CD4-positive, alpha-beta T cell treated with Interleukin-6 for 4 hours (primary cell): ENCODE results near the gene CIBAR2.

Source experiments
- DNase-seq: peaks from one replicate; pipeline ENCODE4 v3.0.0-alpha.2; 2020; ENCODE audit warnings: mixed read lengths

The CIBAR2 gene

DNA sequence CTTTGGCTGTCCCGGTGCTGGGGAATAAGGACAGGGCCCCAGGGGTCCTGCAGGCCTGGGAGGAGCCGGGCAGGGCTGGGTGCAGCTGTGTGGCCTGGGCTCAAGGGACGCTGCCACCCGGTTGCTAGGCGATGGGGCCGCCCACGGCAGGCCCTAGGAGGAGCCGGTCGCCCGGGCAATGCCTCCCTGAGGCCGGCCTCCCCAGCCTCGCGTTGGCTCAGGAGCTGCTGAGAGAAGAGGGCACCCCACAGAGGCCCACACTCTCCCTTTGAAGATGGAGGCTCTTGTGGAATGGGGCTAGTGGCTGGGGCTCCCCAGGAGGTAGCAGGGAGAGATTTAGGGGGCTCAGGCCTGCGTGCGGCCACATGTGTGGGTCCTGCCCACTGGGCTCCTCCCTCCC is at the start of gene CIBAR2:
Gene CIBAR2 (minus strand): TSS at position 109 of the 400 bp plus-strand sequence. CDS start 120 bp downstream, outside the sequence.
- no peak for DNase-seq

DNA sequence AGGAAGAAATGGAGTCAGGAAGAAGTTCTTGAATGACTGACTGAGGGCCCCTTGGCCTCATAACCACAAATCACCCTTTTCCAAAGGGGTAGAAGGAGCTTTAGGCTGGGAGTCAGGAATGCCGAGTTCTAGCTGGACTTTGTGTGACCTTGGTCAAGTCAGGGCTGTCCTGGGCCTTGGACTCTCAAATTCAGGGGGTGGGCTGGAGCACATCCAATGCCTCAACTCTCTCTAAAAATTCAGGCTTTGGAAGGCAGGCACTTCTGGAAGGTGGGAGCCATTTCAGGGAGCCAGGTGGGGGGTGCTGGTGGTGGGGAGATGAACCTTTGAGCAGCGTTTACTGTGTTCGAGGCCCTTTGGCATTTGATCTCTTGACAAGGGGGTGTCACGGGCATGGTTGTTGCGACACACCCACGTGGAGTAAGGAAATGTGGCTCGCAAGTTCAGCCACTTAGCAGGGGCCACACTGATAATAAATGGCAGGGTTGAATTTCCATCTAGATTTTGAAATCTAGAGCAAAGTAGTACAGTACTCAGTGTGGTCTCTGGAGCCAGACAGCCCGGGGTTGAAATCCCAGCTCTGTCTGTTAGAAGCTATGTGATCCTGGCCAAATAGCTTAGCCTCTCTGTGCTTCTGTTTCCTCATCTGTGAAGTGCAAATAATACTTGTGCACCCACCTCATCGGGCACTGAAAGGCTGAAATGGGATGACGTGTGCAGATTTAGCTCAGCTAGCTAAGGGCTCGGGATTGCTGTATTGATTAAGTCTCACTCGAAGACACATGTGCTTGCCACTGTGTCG is 47.1 kb upstream of the CIBAR2 start:
- DNase-seq: no peak

DNA sequence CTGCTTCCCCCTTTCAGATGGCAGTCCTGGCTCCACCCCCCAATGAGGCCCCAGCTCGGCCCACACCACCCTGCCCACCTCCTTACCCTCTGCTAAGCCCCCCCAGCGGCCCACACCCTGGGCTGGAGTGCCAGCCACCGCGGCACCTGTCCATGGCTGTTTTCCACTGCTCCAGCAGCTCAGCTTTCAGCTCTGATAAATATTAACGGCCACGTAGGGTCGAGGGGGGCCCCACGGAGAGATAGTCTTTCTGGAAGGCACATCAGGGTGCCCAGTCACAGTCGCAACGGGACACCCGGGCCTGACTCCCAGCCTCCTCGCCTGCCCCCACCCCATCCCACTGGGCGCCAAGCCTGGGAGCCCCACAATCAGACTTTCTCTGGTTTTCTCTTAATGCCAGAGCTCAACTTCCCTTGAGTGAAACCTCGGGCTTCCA is 46.5 kb upstream of the CIBAR2 start:
- DNase-seq: no peak

DNA sequence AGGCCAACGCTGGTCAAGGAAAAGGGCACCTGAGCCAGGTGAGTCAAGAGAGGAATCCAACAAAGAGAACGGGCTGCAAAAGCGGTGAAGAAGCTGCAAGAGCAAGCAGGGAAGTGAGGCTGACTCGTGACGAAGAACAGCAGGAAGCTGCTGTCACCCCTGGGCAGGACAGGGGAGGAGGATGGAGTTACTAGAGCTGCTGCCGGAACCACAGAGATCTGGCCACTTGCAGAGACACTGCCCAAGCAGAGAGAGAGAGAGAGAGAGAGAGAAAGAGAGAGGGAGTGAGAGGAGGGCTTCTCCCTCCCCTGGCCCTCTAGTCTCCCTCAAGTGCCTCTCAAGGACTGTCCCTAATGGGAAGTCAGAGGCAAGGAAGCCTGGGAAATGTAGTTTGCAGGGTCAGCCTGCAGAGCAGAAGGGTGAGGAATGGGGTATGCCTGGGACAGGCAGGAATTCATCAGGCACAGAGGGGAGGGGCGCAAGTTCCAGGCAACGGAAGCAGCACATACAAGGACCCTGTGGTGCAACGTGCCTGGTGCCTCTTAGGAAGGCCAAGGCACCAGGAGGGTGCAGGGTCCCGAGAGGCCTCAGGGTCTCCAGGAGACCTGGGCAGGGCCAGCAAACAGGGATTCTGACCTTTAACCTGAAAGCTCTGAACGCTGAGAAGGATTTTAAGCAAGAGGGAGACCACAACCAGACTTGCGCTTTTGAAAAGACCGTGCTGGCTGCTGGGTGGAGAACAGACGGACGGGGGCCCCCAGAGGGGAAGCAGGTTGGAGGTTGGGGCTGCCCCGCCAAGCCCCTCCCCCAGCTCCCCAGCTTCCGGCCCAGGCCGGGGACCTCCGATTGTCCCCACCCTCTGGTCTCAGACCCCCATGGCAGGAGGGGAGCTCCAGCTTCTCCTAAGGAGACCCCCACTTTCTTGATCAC is 45.8 kb upstream of the CIBAR2 start:
- peak; percentile 50 for DNase-seq

DNA sequence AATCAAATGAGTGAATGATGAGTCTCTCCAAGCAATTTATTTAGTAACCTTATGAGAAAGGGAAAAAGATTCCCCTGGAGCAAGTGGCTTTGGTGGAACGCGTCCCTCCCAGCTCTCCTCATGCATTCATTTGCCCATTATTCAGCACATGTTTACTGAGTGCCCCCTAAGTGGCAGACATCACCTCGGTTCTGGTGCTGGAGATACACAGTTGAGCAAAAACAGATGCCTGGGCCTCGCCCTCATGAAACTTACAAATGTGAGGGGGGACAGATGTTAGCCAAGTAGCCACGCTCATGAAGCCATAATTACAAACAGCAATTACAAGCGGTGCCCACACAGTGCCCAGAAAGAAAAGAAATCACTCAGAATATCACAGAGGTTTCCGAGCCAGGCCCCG is 45.1 kb upstream of the CIBAR2 start:
- no peak for DNase-seq

DNA sequence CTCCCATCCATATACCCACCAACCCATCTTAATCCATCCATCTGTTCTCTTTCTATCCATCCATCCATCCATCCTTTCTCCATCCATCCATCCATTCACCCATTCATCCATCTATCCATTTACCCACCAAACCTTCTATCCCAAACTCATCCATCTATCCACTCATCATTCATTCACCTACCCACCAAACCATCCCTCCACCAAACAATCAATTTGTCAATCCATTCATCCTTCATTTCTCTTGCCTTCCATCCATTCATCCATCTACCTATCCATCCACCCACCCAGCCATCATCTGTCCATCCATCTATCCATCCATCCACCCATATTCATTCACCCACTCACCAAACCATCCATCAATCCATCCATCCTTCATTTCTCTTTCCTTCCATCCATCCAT is 44.6 kb upstream of the CIBAR2 start:
- no peak for DNase-seq

DNA sequence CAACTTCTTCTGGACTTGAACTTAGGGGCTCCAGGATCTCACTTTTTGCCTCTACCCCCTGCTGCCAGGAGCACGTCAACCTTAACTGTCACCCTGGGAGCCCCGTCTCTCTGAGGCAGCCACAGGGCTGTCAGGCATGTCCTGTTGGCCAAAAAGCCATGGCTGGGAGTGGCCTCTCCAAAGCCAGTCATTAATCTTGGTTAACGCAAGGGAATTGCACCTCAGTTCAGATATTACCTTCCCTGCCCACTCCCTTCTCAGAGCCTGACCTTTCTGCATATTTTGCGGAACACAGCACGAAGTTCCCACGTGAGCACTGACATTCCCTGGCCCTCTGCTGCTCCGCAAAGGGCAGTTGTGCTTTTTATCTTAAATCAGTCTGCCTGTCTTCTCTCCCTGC is 44.2 kb upstream of the CIBAR2 start:
- no peak for DNase-seq

DNA sequence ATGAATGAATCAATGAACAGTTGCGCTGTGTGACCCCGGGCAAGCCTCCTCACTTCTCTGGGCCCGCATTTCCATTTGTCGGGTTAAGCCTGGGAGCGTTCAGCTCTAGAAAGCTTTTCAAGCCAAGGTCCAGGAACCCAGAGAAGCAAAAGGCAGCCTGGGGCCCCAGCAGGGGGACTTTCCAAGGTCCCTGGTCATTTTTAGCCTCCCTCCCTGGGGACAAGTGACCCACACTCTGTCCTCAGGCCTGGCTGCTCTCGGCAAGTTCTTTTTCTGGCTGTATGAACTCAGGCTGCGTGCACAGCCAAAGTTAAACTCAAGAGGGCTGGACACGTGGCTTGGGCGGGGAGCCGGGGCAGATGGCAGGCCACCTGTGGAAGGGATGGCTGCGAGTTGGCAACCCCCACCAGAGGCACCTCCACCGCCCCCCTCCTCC is 41.4 kb upstream of the CIBAR2 start:
- DNase-seq: no peak

DNA sequence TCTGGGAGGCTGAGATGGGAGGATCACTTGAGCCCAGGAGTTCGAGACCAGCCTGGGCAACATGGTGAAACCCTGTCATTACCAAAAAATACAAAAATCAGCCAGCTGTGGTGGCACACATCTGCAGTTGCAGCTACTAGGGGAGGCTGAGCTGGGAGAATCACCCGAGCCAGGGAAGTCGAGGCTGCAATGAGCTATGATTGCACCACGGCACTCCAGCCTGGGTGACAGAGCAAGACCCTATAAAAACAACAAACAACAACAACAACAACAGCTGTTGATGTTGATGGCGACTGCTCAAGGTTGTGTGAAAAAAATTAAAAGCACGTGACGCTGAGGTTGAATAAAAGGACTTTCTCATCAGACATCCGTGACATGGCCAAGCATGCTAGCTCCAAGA is 40.8 kb upstream of the CIBAR2 start:
- no peak for DNase-seq

DNA sequence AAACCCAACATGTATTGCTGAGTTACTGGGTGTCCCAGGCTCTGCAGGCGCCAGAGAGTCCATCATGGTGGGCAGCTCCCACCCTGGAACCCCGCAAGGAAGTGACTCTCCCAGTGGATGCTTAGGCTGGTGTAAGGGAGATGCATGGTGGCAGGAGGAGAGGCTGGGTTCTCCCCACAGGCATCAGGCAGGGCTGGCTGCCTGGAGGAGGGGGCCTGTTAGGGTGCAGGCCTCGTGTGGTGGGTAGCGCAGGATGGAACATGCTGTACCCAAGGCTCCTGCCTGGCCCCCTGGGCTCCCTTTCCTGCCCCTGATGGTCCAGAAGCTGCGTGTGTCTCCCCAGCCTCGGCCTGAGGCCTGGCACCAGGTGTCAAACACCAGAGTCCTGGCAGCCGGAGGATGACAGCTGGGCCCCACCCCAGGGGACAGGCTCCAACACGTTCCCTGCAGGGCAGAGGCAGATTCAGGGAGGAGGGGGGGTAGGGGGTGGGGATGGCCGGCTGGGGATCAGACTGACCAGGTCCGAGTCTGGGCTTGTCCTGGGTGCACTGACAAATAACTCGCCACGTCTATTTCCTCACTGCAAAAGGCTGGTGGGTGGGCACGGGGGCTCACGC is 40.2 kb upstream of the CIBAR2 start:
- DNase-seq: no peak

DNA sequence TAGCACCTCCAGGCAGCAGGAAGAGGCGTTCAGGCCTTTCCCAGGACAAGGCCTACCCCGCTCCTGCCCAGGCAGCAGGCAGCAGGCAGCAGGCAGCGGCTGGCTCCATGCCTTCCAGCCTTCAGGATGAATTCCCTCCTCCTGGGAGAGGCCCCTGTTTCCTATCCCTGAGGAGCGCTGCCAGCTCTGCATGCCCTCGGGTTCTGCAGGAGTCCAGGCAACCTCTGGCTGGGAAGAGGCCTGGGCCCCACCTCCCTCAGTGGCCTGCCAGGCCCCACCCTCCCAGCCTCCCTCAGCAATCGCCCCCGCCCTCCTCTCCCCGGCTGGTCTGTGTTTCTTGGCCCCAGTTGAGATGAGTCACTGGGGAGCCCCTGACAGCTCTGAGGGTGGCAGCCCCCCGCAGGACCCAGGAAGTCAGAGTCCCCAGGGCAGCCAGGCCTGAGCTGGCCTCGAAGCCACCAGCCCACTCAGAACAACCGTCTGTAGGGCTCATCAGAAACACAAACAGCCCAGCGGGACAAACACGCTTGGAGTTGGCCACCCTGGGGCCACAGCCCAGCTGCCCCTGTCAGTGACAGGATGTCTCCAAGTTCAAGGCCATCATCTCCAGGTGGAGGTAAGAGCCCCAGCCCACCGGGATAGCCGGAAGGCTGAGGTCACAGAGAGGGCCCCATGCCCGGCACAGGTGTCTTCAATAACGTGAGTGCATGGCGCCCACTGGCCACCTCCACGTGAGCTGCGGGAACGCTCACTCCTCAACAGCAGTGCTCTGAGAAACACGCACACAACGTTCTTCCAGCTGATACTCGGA is 39.5 kb upstream of the CIBAR2 start:
- DNase-seq: no peak

DNA sequence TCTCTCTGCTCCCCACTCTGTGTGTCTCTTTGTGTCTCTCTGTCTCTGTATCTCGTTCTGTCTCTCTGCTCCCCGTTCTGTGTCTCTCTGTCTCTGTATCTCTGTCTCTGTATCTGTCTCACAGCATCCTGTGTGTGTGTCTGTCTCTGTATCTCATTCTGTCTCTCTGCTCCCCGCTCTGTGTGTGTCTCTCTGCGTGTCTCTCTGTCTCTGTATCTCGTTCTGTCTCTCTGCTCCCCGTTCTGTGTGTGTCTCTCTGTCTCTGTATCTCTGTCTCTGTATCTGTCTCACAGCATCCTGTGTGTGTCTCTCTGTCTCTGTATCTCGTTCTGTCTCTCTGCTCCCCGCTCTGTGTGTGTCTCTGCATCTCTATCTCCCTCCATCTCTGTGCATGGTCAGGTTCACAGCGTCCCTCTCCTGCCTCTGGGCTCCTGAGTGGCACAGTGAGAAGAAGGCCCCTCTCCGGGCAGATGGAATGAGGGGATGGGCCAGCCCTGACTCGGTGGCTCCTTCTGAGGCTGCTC is 38.9 kb upstream of the CIBAR2 start:
- no peak for DNase-seq

DNA sequence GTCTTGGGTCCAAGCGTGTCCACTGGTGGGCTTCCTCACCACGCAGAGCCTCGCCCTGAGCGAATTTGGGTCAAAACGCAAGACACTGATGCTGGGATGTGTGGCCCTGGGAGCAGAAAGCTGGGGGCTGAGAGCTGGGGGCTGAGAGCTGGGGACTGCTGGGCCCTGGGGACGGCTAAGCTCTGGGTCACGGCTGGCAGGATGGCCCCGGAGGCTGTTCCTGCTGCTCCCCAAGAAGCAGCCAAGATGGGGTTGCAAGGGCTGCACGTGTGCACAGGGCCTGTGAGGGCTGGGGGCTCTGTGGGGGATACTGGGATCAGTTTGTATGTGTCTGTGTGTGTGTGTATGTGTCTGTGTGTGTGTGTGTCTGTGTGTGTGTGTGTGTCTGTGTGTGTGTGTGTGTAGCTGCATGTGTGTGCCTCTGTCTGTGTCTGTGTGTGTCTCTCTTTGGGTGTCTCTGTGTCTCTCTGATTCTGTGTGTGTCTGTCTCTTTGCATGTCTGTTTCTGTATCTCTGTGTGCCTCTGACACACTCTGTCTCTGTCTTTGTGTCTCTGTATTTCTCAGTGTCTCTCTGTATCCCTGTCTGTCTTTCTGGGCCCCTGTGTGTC is 38.2 kb upstream of the CIBAR2 start:
- no peak for DNase-seq

DNA sequence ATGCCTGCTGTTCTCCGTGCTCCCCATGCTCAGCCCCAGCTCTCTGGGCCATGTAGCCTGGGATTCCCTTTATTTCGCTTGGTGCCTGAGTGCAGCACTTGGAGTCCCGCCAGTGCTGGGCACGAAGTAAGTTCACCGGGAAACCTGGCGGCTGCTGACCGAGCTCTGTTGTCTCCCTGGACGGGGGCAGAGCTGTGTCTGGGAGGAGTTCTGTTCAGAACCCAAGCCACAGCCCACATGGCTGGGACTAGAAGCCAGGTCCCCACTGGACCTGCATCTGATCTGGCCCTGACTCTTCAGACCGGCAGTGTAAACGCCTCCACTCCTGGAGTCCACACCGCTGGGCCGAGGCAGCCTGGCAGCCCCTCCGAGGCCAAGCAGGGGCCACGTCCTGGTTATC is 37.5 kb upstream of the CIBAR2 start:
- no peak for DNase-seq

DNA sequence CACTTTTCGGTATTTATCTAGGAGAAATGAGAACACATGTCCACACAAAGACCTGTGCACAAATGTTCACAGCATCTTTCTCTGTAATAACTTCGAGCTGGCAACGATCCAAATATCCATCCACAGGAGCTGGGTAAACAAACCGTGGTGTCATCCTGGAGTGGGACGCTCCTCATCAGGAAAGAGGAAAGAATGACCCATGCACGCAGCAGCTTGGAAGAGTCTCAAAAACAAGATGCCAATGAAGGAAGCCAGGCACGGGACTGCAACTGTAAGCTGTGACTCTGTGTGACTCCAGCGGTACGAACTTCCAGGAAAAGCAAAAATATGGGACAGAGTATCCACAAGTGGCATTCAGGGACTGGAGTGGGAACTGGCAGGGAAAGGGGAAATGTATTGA is 36.7 kb upstream of the CIBAR2 start:
- no peak for DNase-seq

DNA sequence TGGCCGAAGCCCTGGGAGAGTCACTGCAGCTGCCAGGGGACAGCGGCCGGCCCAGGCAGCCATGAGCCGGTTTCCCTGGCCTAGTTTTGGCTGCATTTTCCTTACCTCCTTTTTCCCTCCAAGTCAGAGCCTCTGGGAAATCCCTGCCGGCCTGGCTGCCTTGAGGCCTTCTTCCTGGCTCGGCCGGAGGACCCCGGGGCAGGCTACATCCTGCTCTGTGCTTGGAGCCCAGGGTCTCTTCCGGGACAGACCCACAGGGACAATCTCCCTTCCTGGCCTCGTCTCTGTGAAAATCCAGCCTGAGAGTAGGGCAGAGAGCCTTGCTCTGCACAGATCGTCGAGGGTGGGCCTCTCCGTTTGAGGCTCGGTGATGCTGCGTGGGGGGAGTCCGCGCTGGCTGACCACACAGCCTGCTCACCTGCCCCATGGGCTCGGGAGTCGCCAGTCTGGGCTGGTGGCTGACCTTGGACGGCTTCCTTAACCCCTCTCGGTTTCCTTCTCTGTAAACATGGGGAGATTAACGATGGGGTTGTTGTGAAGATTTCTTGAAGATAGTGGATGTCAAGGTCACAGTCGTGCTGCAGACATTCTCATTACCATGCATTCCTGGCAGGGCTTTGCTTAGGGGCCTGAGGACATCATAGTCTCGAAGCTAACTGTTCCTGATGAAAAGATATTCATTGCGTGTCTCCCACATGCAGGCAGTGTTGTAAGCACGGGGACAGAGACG is 34.8 kb upstream of the CIBAR2 start:
- DNase-seq: no peak

DNA sequence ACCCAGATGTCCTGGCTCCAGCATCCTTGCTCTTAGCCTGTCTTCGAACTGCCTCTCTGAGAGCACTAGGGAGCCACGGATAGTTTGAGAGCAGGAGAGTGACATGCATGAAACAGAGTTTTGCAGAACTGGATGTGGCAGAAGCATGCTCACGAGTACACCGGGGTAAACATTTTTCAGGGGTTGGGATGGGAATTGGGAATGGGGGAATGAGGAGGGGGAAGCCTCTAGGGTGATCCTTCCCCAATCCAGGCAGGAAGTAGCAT is 34.2 kb upstream of the CIBAR2 start:
- DNase-seq: no peak

DNA sequence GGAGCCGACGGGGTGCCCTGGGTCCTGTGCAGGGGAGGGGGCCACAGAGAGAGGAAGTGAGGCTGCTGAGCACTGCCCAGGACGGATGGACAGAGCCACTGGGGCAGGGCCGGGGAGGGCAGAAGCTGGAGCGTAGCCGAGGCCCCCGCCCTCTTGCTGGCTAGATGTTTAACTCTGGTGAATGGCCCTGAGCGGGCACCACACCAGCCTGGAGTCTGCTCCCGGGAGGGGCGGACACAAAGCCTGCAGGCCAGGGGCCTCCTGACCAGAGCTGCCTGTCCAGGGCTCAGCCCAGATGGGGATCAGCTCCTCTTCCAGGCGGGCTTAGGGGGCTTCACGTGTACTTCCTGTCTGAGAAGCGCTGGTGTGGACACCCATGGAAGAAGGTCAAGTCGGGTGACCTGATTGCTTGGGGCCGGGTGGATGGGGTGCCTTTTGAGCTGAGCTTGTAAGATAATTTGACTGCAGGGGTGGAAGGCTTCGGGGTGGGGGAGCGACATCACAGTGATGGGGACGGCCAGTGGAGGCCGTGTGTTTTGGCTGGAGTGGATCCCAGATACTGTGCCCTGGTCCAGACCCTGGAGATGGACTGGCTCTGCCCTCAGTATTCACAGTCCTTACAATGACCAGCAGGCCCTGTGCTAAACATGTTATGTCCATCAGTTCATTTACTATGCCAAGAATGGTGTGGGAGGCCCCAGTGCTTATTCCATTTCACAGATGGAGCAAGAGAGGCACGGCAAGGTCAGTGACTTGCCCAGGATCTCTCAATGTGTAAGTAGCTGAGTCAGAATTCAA is 33.7 kb upstream of the CIBAR2 start:
- no peak for DNase-seq

DNA sequence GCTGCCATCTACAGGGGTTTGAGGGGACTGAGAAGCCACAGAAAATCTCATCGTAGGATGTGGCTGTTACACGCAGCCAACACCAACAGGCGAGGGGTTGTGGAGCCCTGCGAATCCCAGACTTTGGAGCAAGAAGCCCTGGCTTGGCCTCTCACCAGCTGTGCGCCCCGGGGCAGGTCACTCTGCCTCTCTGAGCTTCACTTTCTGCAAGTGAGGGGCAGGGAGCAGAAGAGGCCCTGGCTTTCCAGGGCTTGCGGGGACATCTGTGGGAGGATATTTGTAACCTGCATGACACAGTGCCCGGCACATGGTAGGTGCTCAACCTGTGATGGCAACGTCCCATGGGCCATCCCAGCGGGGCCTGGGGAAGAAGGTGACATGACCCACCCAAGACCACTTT is 32.9 kb upstream of the CIBAR2 start:
- no peak for DNase-seq
